ENCODE measurements around the gene ZMYND10.

ZMYND10 gene

GRCh38 chr3:50299638-50299928 lies 45.9 kb downstream of the ZMYND10 start:
- TF ChIP-seq CTCF (conservative IDR thresholded peaks at IDR 0.05): no peak
- peak overlapping the region; percentile 90 for H3K27ac ChIP-seq

GRCh38 chr3:50298836-50299637 lies 46.5 kb downstream of the ZMYND10 start, which contains the start of the genes HYAL3 and NAA80:
Gene HYAL3 (minus strand): TSS chr3:50299405. CDS start chr3:50295602, 3,803 bp downstream.
Gene NAA80 (minus strand): TSS chr3:50299405. CDS start chr3:50297463, 1,942 bp downstream.
- peak within 1 kb of the TSS; percentile 90 for H3K27ac ChIP-seq
- peak; percentile 55 for TF ChIP-seq CTCF (conservative IDR thresholded peaks at IDR 0.05)

GRCh38 chr3:50297896-50298725 lies 47.4 kb downstream of the ZMYND10 start:
- 0 out of 2 replicates have a peak, but pooled peaks have one; percentile 11 for TF ChIP-seq CTCF (conservative IDR thresholded peaks at IDR 0.05)

GRCh38 chr3:50297384-50297775 lies 48.2 kb downstream of the ZMYND10 start:
- TF ChIP-seq CTCF (conservative IDR thresholded peaks at IDR 0.05): no peak
- H3K27ac ChIP-seq: no peak overlapping the region; the same call in 1 of the 2 replicates

More at GRCh38 chr3:50297896-50298725, 47.4 kb downstream of the ZMYND10 start:
- H3K27ac ChIP-seq: peak overlapping the region; percentile 90

GRCh38 chr3:50296721-50297383 lies 48.7 kb downstream of the ZMYND10 start:
- TF ChIP-seq CTCF (conservative IDR thresholded peaks at IDR 0.05): no peak
- no peak overlapping the region; the same call in 1 of the 2 replicates for H3K27ac ChIP-seq

GRCh38 chr3:50295553-50296431 lies 49.7 kb downstream of the ZMYND10 start:
- TF ChIP-seq CTCF (conservative IDR thresholded peaks at IDR 0.05): no peak
- H3K27ac ChIP-seq: no peak overlapping the region

All from VCaP (cell line).